Testis (tissue), 3 donors: ENCODE data around the gene HBS1L. TPM values are rescaled to one million over a fixed set of nuclear protein-coding genes. Genes with fewer than 3 reads are reported as not detected.

Source experiments
- DNase-seq: peaks from one replicate; pipeline ENCODE4 v3.0.0-alpha.2; 2019
- H3K27ac ChIP-seq, 2 donors: fragments of 200-600 bp; sonication (generic); one replicate each; pipeline ENCODE4 v1.5.1; 2019
- H3K27me3 ChIP-seq: fragments of 200-600 bp; sonication (generic); one replicate; pipeline ENCODE4 v1.5.1; 2019
- H3K36me3 ChIP-seq: fragments of 200-600 bp; sonication (generic); one replicate; pipeline ENCODE4 v1.5.1; 2017; ENCODE audit warnings: low read depth; ENCODE audit errors: missing control alignments
- H3K4me1 ChIP-seq: fragments of 200-600 bp; sonication (generic); one replicate; pipeline ENCODE4 v1.5.1; 2019
- H3K4me3 ChIP-seq, 2 donors: fragments of 200-600 bp; sonication (generic); one replicate each; pipeline ENCODE4 v1.5.1; 2017 to 2019
- H3K9me3 ChIP-seq: fragments of 200-600 bp; sonication (generic); one replicate; pipeline ENCODE4 v1.5.1; 2017
- CTCF ChIP-seq, 3 experiments: fragments of 450-650 bp in 2 of 3; fragments of 200-600 bp in 1 of 3; sonication (generic) in 1 of 3; IDR thresholded peaks; one replicate each; pipeline ENCODE4 v1.5.1; 2016 to 2019; ENCODE audit warnings: antibody characterized with exemption in 3 of 3, mild to moderate bottlenecking in 2 of 3, moderate library complexity in 1 of 3
- POLR2A ChIP-seq: fragments of 450-650 bp; IDR thresholded peaks from one replicate; pipeline ENCODE4 v1.6.1; 2017; ENCODE audit warnings: antibody characterized with exemption, mild to moderate bottlenecking, moderate library complexity
- WGBS, 2 donors: methylation state at CpG; one replicate each; pipeline ENCODE4 v1.1.5; 2018; 5-methylcytosine and 5-hydroxymethylcytosine counted together
- intact Hi-C: fragments of 100-400 bp; cut with DNase I; formaldehyde crosslinking; loops from one replicate; pipeline ENCODE4 v1.15.1; 2023; ENCODE audit warnings: low total_unique reads
- polyA plus RNA-seq: library from polyadenylated mRNA; stranded (reverse); fragments of 350-450 nt; fragmentation: Illumina TruSeq; extraction: RNeasy Lipid Tissue Mini Kit (QIAGEN cat#74804); gene quantifications from one replicate; pipeline ENCODE4 v1.2.3, GENCODE V29; 2014; ENCODE audit warnings: low read depth, low replicate concordance; ENCODE audit not compliant: insufficient read depth
- total RNA-seq, 2 donors: library from RNA; depleted of rRNA; stranded (reverse); fragments of >200 nt; gene quantifications; one replicate each; pipeline ENCODE4 v1.2.3, GENCODE V29; 2016

Gene HBS1L
- total and polyA plus RNA-seq, 3 donors from 2014 or later: 41.1 to 54.9 (median 51.8) TPM

GRCh38 chr6:135073217-135073616, 18.6 kb upstream of the HBS1L start:
- 60 to 90% methylated on average over 1 of the region's 1 CpG for WGBS, 2 donors

GRCh38 chr6:135072753-135073152, 18.1 kb upstream of the HBS1L start:
- DNase-seq: no peak
- Histone ChIP-seq H3K36me3 (no peaks in the 10 kb centered on the region), H3K27me3 (no peaks in the 10 kb centered on the region), H3K4me3 (no peak overlapping the region), H3K9me3 (no peaks in the 10 kb centered on the region), H3K27ac (no peak overlapping the region), H3K4me1 (no peaks in the 10 kb centered on the region)
- no peak for TF ChIP-seq POLR2A
- no peak for TF ChIP-seq CTCF (IDR thresholded peaks at IDR 0.05)
- intact Hi-C loops: no loop called here
- WGBS, 2 donors: 74 to 78% methylated on average over 3 of the region's 3 CpGs

More at GRCh38 chr6:135073217-135073616, 18.6 kb upstream of the HBS1L start:
- intact Hi-C loops: no loop called here
- no peaks in the 10 kb centered on the region for H3K9me3 ChIP-seq
- no peaks in the 10 kb centered on the region for H3K27me3 ChIP-seq
- no peak overlapping the region for H3K4me3 ChIP-seq
- DNase-seq: no peak
- H3K27ac ChIP-seq: no peak overlapping the region
- H3K4me1 ChIP-seq: no peaks in the 10 kb centered on the region
- TF ChIP-seq POLR2A (no peak), CTCF (IDR thresholded peaks at IDR 0.05) (no peak)
- no peaks in the 10 kb centered on the region for H3K36me3 ChIP-seq

- H3K9me3 ChIP-seq: no peaks in the 10 kb centered on the region
- no peaks in the 10 kb centered on the region for H3K36me3 ChIP-seq
- no peak for TF ChIP-seq CTCF (IDR thresholded peaks at IDR 0.05)
- no peak for TF ChIP-seq POLR2A
- intact Hi-C loops: no loop called here
- no peaks in the 10 kb centered on the region for H3K27me3 ChIP-seq
- H3K4me1 ChIP-seq: no peaks in the 10 kb centered on the region
- no peak for DNase-seq
- no peak overlapping the region for H3K27ac ChIP-seq
- no peak overlapping the region for H3K4me3 ChIP-seq
Measured at GRCh38 chr6:135071541-135071940, 16.9 kb upstream of the HBS1L start.

DNA sequence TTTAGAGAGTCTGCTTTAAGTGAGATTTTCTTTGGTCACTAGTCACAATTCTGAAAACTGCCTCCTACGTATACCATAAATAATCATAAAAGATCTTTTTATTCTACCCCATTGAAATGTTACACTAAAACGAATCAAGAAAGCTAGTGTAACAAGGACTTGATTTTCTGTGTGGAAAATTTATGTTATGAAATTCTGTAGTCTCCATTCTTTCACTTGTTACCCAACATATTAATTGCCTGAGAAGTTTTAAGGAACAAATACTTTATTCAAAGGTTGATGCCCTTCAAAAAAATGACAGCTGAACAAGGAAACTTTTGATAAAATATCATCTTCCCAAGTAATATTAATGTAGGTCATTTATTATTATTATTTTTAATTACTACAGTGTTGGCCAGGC, 13.3 kb upstream of the HBS1L start:
- no peak for DNase-seq
- Histone ChIP-seq H3K27me3 (no peaks in the 10 kb centered on the region), H3K9me3 (no peaks in the 10 kb centered on the region), H3K4me1 (no peaks in the 10 kb centered on the region), H3K27ac (no peak overlapping the region), H3K4me3 (no peak overlapping the region), H3K36me3 (no peaks in the 10 kb centered on the region)
- intact Hi-C loops: no loop called here
- TF ChIP-seq POLR2A (no peak), CTCF (IDR thresholded peaks at IDR 0.05) (no peak)
- WGBS, 2 donors: 70 to 92% methylated on average over 2 of the region's 2 CpGs

DNA sequence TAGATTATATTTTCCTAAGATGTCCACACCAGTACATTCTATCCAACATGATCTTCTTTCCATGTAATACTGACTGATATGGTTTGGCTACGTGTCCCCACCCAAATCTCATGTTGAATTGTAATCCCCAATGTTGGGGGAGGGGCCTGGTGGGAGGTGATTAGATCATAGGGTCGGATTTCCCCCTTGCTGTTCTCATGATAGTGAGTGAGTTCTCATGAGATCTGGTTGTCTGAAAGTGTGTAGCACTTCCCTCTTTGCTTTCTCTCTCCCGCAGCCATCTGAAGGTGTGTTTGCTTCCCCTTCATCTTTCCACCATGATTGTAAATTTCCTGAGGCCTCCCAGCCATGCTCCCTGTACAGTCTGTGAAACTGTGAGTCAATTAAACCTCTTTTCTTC, 12.2 kb upstream of the HBS1L start:
- Histone ChIP-seq H3K4me3 (no peak overlapping the region), H3K4me1 (no peaks in the 10 kb centered on the region), H3K36me3 (no peaks in the 10 kb centered on the region), H3K27ac (no peak overlapping the region), H3K9me3 (no peaks in the 10 kb centered on the region), H3K27me3 (no peaks in the 10 kb centered on the region)
- TF ChIP-seq CTCF (IDR thresholded peaks at IDR 0.05) (no peak), POLR2A (no peak)
- no peak for DNase-seq
- intact Hi-C loops: no loop called here
- WGBS, 2 donors: 71 to 80% methylated on average over 3 of the region's 3 CpGs
